ENCODE results near the gene CARMIL3.
A peak's percentile ranks its signal among the peaks of the same experiment; 100 is the strongest.

CARMIL3 gene

DNA sequence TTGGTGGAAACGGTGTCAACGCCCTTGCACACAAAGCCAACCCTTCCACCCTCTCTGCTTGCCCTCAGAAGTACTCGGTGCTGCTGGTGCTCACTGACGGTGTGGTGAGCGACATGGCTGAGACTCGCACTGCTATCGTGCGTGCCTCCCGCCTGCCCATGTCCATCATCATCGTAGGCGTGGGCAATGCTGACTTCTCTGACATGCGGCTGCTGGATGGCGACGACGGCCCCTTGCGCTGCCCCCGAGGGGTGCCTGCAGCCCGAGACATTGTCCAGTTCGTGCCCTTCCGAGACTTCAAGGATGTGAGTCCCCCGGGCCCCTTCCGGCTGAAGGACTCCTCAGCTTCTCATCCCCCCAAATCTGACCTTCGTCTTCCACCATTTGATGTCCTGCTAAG, 25.3 kb downstream of the CARMIL3 start:
- no peak for DNase-seq

- no peak for DNase-seq
Measured at GRCh38 chr14:24078146-24078545, 26.3 kb downstream of the CARMIL3 start.

DNA sequence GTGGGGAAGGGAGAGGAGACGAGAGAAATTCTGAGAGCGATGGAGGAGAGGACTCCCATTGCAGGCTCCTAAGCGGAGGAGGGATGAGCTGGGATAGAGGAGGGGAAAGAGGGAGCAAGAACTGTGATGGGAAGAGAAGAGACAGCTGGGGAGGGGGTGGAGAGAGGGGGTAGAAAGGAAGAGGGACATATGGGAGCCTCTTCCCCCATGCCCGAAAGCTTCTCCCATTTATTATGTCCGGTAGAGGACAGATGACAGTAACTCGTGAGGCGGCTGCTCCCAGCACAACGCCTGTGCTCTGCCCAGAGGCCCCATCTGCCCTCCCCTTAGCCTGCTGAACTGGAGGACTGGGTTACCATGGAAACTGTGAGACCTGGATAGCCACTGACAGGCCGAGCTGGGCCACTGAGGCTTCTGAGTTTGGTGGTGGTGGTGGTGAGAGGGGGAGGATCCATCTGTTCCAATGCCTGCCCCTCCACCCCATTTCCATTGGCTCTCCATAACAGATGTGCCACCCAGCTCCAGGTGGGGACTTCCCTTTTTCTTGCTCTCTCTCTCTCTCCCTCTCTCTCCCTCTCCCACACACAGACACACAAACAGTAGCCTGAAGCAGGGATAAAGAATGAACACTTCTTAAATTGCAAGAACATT, 27.8 kb downstream of the CARMIL3 start:
- DNase-seq, result peak; percentile 96

DNA sequence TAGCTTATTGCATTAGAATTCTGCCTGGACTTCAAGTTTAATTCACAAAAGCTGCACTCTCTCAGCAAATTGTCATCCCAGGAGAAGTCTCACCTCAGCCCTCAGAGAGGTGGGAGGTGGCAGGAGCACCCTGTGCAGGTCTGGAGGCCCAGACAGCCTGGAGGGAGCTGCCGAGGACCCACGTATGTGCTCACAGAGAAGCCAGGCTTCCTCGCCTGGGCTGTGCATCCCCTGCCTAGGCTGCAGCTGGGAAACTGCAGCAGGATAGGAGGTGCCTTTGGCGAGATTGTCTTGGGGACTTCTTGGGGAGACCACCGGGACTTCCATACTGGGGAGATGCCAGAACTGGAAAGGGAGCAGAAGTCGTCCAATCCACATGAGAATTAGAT, 28.3 kb downstream of the CARMIL3 start:
- DNase-seq, result no peak

DNA sequence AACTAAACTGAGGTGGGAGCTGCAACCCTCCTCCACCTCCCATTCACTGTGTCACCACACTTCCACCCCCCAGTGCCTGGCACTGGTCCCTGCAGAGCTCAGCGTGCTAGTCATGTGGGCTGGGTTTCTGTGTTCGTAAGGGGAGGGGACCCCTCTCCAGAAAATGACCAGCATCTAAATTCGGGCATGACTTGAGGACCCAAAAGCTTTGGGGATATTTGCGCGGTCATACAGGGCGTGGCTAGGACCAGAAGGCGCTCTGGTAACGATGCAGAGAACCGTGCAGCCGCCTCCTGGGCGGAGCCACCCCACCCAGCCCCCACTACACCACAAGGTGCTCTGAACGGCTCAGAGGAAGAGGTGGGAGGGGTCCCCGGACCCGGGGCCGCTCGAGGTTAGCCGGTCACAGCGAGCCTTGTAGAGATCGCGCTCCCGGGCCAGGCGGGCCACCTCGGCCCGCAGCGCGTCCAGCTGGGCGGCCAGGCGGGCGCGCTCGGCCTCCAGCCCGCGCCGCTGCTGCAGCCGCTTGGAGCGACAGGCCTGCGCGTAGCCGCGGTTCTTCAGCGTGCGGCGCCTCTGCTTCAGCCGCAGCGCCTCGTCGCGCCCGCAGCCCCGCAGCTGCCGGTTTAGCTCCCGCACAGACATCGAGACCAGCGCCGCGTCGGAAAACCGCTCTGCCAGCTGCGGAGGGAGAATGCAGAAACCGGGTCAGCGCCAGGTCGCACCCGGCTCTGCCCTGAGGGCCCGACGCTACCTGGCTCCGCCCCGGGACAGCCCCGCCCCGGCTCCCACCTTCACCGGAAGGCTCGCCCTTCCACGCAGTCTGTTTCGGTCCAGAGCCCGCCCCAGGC, 29.3 kb downstream of the CARMIL3 start:
- DNase-seq, result peak; percentile 80

DNA sequence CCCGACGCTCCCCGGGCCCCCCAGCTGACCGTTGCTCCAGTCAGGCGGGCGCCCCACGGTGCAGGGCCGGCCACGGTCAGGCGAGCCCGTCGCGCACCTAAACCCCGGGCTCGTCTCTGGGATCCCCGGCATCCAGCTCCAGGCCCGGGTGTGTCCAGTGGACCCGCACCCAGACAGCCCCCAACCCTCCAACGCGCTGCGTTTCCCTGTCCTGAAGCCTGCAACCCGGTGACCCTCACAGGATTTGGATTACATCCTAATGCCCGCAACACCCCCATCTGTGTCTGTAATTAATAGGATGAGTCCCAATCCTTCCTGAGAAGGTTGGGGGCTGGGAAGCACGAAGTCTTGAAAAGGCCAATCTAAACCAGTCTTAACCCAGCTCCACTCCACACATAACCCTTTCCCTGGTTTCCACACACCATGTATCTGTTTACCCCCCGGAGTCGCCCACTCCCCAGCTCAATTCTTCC, 30.0 kb downstream of the CARMIL3 start:
- DNase-seq, result no peak

GRCh38 chr14:24082411-24083080, 30.7 kb downstream of the CARMIL3 start:
- DNase-seq, result no peak

DNA sequence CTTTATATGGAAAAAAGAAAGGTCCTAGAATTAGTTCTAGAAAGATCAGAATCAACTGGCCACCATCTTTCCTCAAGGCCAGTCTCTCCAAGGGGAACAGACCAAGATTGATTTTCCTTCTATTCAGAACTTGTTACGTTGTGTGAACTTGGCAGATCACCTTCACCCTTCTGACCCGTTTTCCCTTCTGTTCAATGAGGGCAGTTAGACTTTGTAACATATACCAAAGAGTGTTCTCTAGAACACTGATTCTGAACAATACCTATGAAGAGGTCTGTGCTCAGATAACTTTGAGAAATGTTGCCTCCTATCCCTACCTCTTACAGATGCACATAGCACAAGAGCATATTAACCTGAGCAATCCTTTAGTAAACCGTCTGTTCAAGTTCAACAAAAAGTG, 31.7 kb downstream of the CARMIL3 start:
- DNase-seq, result no peak

DNA sequence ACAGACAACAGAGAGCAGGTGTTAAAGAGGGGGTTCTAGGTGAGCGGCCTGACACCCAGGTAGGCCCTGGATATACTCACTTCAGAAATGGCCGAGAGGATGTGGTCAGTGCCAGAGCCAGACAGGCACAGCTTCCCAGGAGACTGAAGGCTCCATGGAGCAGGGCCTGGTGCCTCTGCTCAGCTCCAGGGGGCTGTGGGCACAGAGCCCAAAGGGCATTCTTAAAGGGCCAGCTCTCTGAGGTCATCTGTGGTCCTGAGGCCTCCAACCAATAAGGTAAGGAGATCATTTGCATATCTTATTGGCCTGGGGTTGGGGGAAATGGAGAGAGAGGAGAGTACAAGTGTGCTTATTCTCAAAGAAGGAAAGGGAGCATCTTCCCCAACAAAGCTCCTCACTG, 32.6 kb downstream of the CARMIL3 start:
- DNase-seq, result no peak

GRCh38 chr14:24085215-24085614, 33.4 kb downstream of the CARMIL3 start:
- DNase-seq, result no peak

DNA sequence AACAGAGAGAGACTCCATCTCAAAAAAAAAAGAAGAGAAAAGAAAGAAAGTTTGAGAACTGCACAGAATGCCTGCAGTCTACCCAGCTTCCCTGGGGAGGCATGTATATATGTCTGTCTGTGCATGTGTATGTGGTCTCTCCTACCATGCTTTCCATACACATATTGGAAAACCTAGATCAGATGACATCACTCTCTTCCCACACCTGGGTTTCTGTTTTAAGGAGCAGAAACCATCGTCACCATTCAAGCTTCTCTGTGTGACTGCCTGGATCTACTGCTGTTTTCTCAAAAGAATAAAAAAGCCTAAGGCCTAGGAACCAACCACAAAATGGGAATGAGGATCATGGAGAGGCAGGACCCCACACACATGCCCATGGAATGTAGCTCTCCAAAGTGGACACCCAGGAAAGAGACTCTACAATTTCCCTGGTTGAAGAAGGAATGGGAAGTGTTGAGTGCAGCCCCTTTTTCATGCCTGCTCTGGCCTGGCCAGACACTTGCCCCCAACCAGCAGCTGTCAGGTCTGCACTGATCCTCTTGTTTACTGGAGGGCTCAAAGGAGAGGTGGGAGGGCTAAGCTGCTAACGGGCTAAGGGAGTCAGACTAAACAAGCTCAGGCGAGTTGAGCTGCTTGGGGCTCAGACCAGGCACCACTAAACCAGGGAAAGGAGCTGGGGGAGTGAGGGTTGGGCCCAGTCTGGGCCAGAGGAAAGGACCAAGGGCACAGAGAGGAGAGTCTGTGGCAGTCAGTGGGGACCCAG, 34.6 kb downstream of the CARMIL3 start:
- DNase-seq, result no peak

- DNase-seq, result no peak
Measured at GRCh38 chr14:24087004-24087403, 35.2 kb downstream of the CARMIL3 start.

DNA sequence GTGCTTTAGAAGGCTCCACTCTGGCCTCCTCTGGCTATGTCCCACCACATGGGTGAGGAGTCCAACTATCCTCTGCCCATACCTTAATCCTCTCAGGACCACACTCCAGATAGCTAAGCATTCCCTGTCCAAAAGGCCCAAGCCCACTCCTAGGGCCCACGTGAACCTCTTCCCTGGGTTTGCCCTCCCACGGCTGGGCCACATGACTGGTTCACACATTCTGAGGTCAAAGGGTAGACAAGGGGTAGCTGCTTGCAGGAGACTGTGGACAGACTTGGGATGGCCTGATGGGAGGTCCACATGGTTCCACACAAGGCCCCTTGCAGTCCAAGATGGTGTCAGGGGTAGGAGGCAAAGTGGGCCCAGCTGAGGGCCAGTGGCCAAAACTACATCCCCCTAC, 36.3 kb downstream of the CARMIL3 start:
- no peak for DNase-seq

DNA sequence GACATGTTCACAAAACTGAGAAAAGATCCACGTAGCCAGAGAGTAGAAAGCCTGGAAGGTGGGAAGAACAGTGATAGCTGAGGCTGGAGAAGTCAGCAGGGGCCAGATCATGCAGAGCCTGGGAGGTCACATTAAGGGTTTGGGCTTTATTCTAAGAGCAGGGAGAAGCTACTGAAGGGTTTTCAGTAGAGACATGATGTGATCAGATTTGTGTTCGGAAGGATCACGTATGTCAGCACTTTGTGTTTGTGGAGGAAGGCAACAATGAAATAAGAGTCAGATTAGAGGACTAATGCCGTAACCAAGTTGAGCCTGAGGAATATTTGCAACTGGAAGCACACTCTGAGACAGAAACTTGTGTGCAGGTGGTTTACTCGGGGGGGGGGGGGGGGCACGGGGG, 38.1 kb downstream of the CARMIL3 start:
- no peak for DNase-seq

GRCh38 chr14:24092110-24092504, 40.3 kb downstream of the CARMIL3 start:
- DNase-seq, result no peak

- DNase-seq, result no peak
Measured at GRCh38 chr14:24092505-24093206, 40.8 kb downstream of the CARMIL3 start.

GRCh38 chr14:24093207-24093900, 41.5 kb downstream of the CARMIL3 start:
- DNase-seq, result no peak

DNA sequence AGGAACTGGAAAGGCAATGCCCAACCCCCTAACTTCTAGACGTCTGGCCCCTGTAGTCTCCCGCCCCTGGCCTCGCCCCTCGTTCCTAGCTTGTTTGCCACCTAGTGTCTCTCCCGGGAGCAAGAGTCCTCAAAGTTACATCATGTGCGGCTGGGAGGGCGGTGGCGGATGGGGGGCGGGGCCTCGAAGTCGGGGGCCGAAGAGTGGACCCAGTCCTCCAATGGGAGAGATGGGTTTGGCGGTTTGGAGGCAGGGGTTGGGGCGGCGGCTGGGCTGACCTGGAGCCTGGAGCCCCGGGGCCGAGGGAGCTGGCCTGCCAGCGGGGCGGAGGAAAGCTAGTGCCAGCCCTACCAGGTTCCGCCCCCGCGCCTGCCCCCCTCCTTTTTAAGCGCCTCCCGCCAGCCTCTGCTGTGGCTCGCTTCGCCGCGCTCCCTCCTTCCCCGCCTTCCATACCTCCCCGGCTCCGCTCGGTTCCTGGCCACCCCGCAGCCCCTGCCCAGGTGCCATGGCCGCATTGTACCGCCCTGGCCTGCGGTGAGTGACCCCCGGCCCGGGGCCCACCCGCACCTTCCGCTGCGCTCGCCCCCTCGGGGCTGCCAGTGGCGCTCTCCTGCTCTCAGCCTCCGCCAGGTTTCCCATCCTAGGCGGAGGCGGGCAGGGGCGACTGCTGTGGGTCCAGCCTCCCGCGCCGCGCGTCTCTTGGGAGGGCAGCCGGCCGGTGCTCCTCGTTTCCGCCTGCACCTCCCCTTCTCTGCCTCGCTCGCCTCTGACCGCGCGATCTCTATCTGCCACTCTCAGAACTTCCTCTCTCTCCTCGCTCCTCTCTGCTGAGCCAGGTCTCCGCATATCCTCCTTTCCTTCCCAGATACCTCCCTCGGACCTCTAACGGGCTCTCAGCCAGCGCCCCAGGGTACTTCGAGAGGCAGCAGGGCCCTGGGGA, 42.4 kb downstream of the CARMIL3 start, which contains the start of gene PCK2:
TSS of gene PCK2 (plus strand) at position 411 of the 940 bp plus-strand sequence. CDS start at position 506, 95 bp downstream.
- peak; percentile 60 for DNase-seq

DNA sequence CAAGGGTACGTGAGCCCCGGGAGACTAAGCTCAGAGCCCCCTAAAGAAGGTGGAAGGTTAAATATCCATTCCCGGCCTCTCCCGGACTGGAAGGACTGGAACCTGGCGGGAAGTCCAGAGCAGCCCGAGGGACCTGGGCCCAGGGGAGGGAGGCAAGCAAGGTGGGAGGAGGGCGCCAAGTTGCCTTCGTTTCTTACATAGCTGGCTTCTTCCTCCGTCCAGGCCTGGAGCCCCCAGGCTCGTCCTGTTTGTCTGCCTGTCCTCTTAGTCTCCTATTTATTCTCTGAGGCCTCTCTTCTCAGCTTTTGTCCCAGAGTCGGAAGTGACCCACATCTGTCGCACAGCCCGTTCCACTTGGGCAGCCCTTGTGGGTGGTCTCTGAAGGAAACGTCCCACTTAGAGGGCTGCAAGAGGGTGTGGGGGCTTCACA, 43.0 kb downstream of the CARMIL3 start:
- DNase-seq, result no peak
